ENCODE results near the gene RGCC.

- TF ChIP-seq CTCF (conservative IDR thresholded peaks at IDR 0.05; ENCODE audit: low read depth, low read length) (no peak), USF2 (IDR thresholded peaks at IDR 0.05; ENCODE audit: low read depth, low read length) (no peak), CEBPB (IDR thresholded peaks at IDR 0.05; ENCODE audit: low read depth, low read length) (peak; percentile 78), POLR2A (IDR thresholded peaks at IDR 0.05; ENCODE audit: low read depth, low read length) (no peak)
Observed at GRCh38 chr13:41453620-41454019, 3.7 kb upstream of the RGCC start.
